Mesenchymal stem cell (in vitro differentiated cells and primary cell): ENCODE results near the gene KRTAP4-11.
"Not testable (repeated sequence)": the region's sequence is repeated elsewhere in the genome, so short reads cannot be mapped to it uniquely, and the experiment has no call there.

Experiments
- DNase-seq: peaks from one replicate; pipeline ENCODE4 v3.0.0-alpha.2; 2013
- H2AFZ ChIP-seq: one replicate; pipeline ENCODE4 v1.6.1; 2013; ENCODE audit warnings: low read depth, mild to moderate bottlenecking, control low read depth, inconsistent platforms, low read length, moderate library complexity
- H2AK5ac ChIP-seq: 2 replicates; pipeline ENCODE4 v1.6.1; 2013; ENCODE audit warnings: low read length, moderate library complexity, mild to moderate bottlenecking, inconsistent platforms; ENCODE audit not compliant: severe bottlenecking
- H2BK120ac ChIP-seq: one replicate; pipeline ENCODE4 v1.6.1; 2013; ENCODE audit warnings: low read depth, mild to moderate bottlenecking, inconsistent platforms, low read length, moderate library complexity
- H2BK12ac ChIP-seq, 2 experiments: one replicate each; pipeline ENCODE4 v1.6.1; 2013; ENCODE audit warnings: inconsistent platforms in 2 of 2, low read length in 2 of 2, mild to moderate bottlenecking in 2 of 2, moderate library complexity in 2 of 2, control low read depth in 1 of 2
- H2BK15ac ChIP-seq: one replicate; pipeline ENCODE4 v1.6.1; 2013; ENCODE audit warnings: mild to moderate bottlenecking, low read depth, inconsistent platforms; ENCODE audit not compliant: poor library complexity, severe bottlenecking
- H2BK5ac ChIP-seq: 2 replicates; pipeline ENCODE4 v1.6.1; 2013; ENCODE audit warnings: low read depth, mild to moderate bottlenecking, low read length, control low read depth, inconsistent platforms; ENCODE audit not compliant: poor library complexity, severe bottlenecking
- H3K14ac ChIP-seq, 2 experiments: one replicate each; pipeline ENCODE4 v1.6.1; 2013; ENCODE audit warnings: inconsistent platforms in 2 of 2, low read length in 2 of 2, control low read depth in 1 of 2, mild to moderate bottlenecking in 1 of 2, moderate library complexity in 1 of 2
- H3K18ac ChIP-seq, 2 experiments: one replicate each; pipeline ENCODE4 v1.6.1; 2013; ENCODE audit warnings: inconsistent platforms in 2 of 2, low read length in 2 of 2, control low read depth in 1 of 2, low read depth in 1 of 2, mild to moderate bottlenecking in 1 of 2
- H3K23ac ChIP-seq, 2 experiments: one replicate each; pipeline ENCODE4 v1.6.1; 2013; ENCODE audit warnings: inconsistent platforms in 2 of 2, low read length in 2 of 2, mild to moderate bottlenecking in 2 of 2, moderate library complexity in 2 of 2, control low read depth in 1 of 2
- H3K27ac ChIP-seq: 2 replicates; pipeline ENCODE4 v1.5.1; 2013; ENCODE audit warnings: mild to moderate bottlenecking, moderate library complexity, low read length, control low read depth, inconsistent platforms; ENCODE audit not compliant: poor library complexity, severe bottlenecking
- H3K27me3 ChIP-seq, 2 experiments: 2 replicates each; pipeline versions ENCODE4 v1.6.1 to v1.7.0; 2013; ENCODE audit warnings: low read length in 2 of 2, mild to moderate bottlenecking in 2 of 2, moderate library complexity in 2 of 2, control low read depth in 1 of 2, inconsistent platforms in 1 of 2; ENCODE audit not compliant: control insufficient read depth in 1 of 2, insufficient read depth in 1 of 2
- H3K36me3 ChIP-seq, 2 experiments: 2 replicates each; pipeline versions ENCODE4 v1.6.1 to v1.7.0; 2013; ENCODE audit warnings: low read length in 2 of 2, control low read depth in 1 of 2, inconsistent platforms in 1 of 2, low read depth in 1 of 2, mild to moderate bottlenecking in 1 of 2; ENCODE audit not compliant: insufficient read depth in 2 of 2, control insufficient read depth in 1 of 2
- H3K4ac ChIP-seq, 2 experiments: one replicate each; pipeline ENCODE4 v1.6.1; 2013; ENCODE audit warnings: inconsistent platforms in 2 of 2, low read length in 2 of 2, mild to moderate bottlenecking in 2 of 2, moderate library complexity in 2 of 2, control low read depth in 1 of 2, low read depth in 1 of 2
- H3K4me1 ChIP-seq: 2 replicates; pipeline ENCODE4 v1.6.1; 2013; ENCODE audit warnings: low read depth, low read length, control low read depth; ENCODE audit not compliant: control insufficient read depth, insufficient read depth
- H3K4me2 ChIP-seq: 2 replicates; pipeline ENCODE4 v1.6.1; 2013; ENCODE audit warnings: low read length, mild to moderate bottlenecking, inconsistent platforms; ENCODE audit not compliant: poor library complexity, severe bottlenecking
- H3K4me3 ChIP-seq, 2 experiments: 2 replicates each; pipeline versions ENCODE4 v1.5.1 to v1.7.0; 2013; ENCODE audit warnings: low read length in 2 of 2, mild to moderate bottlenecking in 2 of 2, control low read depth in 1 of 2, low read depth in 1 of 2; ENCODE audit not compliant: insufficient read depth in 1 of 2
- H3K79me1 ChIP-seq: replicated peaks from 2 replicates; pipeline ENCODE4 v1.6.1; 2013; ENCODE audit warnings: mild to moderate bottlenecking, control low read depth, low read length, inconsistent platforms; ENCODE audit not compliant: poor library complexity, severe bottlenecking
- H3K9ac ChIP-seq: 2 replicates; pipeline ENCODE4 v1.7.0; 2013; ENCODE audit warnings: mild to moderate bottlenecking, low read length, moderate library complexity
- H3K9me3 ChIP-seq: 2 replicates; pipeline ENCODE4 v1.7.0; 2013; ENCODE audit warnings: mild to moderate bottlenecking, low read length; ENCODE audit not compliant: control insufficient read depth
- H4K8ac ChIP-seq: one replicate; pipeline ENCODE4 v1.6.1; 2013; ENCODE audit warnings: inconsistent platforms, mild to moderate bottlenecking, low read length, moderate library complexity
- H4K91ac ChIP-seq: one replicate; pipeline ENCODE4 v1.6.1; 2013; ENCODE audit warnings: mild to moderate bottlenecking, low read length, inconsistent platforms
- WGBS: methylation state at CpG from one replicate; pipeline ENCODE4 v1.1.7; 2013; ENCODE audit warnings: mixed read lengths; 5-methylcytosine and 5-hydroxymethylcytosine counted together

The KRTAP4-11 gene

DNA sequence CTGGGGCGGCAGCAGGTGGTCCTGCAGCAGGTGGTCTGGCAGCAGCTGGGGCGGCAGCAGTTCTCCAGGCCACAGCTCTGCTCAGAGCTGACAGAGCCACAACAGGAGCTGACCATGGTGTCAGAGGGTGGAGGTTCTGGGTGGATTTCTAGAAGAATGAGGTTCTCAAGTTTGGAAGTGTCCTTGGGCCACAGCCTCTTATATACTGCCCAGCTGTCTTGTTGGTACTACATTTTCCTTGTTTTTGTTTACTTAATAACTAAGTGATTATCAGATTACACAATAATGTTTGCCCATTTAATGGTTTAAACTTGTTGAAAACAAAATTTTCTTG lies 31.4 kb upstream of the KRTAP4-11 start, which contains the start of gene KRTAP4-5:
Gene KRTAP4-5 (minus strand): TSS at position 174 of the 334 bp plus-strand sequence. CDS start 58 bp downstream, at position 116.
- no peak within 1 kb of the TSS for H4K8ac ChIP-seq
- H3K27me3 ChIP-seq = no peaks in the 10 kb centered on the region
- H2BK5ac ChIP-seq = no peak within 1 kb of the TSS
- no peaks in the 10 kb centered on the region for H3K9me3 ChIP-seq
- H3K36me3 ChIP-seq = no peaks in the 10 kb centered on the region
- H3K23ac ChIP-seq = no peak within 1 kb of the TSS
- no peak within 1 kb of the TSS for H2BK15ac ChIP-seq
- DNase-seq = no peak
- H2BK12ac ChIP-seq = no peak within 1 kb of the TSS
- H3K79me1 ChIP-seq = no peaks in the 10 kb centered on the region
- no peak within 1 kb of the TSS for H3K27ac ChIP-seq
- no peak within 1 kb of the TSS for H3K18ac ChIP-seq
- no peak within 1 kb of the TSS for H2AK5ac ChIP-seq
- H3K9ac ChIP-seq = no peak within 1 kb of the TSS
- H3K4me3 ChIP-seq = no peak within 1 kb of the TSS
- H3K4ac ChIP-seq = no peak within 1 kb of the TSS
- 47% methylated on average over 2 of the region's 2 CpGs for WGBS
- no peak within 1 kb of the TSS for H3K4me2 ChIP-seq
- no peaks in the 10 kb centered on the region for H3K4me1 ChIP-seq
- no peak within 1 kb of the TSS for H2AFZ ChIP-seq
- H2BK120ac ChIP-seq = no peak within 1 kb of the TSS
- no peak within 1 kb of the TSS for H4K91ac ChIP-seq
- H3K14ac ChIP-seq = no peak within 1 kb of the TSS

DNA sequence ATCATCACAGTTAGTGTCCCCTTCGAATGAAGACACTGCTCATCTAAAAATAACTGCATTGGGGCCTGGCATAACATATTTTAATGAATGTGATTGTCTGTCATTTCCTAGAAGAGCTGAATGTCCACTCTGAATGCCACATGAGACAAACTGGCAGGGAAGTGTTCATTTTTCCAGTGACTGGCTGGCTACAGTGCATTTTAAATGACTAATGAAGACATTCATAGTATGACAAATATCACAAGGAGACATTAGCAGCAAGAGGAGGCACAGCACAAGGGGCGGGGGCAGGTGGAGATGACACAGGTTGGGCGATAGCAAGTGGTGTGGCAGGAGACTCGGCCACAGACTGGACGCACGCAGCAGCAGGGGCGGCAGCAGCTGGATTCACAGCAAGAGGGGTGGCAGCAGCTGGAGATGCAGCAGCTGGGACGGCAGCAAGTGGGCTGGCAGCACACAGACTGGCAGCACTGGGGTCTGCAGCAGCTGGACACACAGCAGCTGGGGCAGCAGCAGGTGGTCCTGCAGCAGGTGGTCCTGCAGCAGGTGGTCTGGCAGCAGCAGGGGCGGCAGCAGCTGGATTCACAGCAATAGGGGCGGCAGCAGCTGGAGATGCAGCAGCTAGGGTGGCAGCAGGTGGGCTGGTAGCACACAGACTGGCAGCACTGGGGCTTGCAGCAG lies 30.9 kb upstream of the KRTAP4-11 start:
- H3K4ac ChIP-seq, H3K4me3 ChIP-seq, H4K8ac ChIP-seq, H3K9me3 ChIP-seq, H3K27me3 ChIP-seq, H2AFZ ChIP-seq, H3K18ac ChIP-seq, H3K23ac ChIP-seq, H2BK12ac ChIP-seq, H3K4me1 ChIP-seq, H3K9ac ChIP-seq, H3K4me2 ChIP-seq, H4K91ac ChIP-seq, H2AK5ac ChIP-seq, H2BK120ac ChIP-seq, H2BK15ac ChIP-seq, DNase-seq, H3K79me1 ChIP-seq, H3K36me3 ChIP-seq, H2BK5ac ChIP-seq, H3K14ac ChIP-seq, H3K27ac ChIP-seq: not testable (repeated sequence)
- WGBS = 80% methylated on average over 10 of the region's 10 CpGs

DNA sequence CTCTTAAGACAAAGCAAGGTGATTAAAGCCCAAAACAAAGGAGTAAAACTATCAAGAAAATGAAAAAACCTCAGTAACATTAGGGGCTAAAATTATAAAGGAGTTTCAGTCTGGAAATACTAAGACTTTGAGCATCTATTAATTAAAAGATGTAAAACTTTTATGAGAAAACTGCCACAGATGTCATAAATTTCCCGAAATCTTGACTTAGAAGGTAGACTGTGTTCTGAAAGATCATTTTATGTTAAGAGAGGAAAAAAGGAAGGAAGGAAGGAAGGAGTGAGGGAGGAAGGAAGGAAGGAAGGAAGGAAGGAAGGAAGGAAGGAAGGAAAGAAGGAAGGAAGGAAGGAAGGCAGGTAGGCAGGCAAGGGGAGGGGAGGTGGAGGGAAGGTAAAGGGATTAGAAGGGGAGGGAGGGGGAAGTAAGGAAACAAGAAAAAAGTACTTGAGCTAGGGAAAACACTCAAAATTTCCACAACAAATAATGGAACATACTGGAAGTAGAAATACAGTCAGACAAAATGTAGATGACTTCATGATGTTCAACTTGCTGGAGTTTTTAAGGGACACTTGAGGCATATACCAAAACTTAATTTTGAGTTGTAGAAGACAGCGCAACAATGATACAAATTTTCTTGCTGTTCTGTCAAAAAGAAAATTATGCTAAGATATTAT lies 29.5 kb upstream of the KRTAP4-11 start:
- no peak overlapping the region for H2AFZ ChIP-seq
- no peak overlapping the region for H2BK120ac ChIP-seq
- H2AK5ac ChIP-seq = no peak overlapping the region
- H3K18ac ChIP-seq = no peak overlapping the region
- no peaks in the 10 kb centered on the region for H3K36me3 ChIP-seq
- no peak overlapping the region for H3K4me2 ChIP-seq
- H3K27ac ChIP-seq = no peak overlapping the region
- no peak overlapping the region for H3K4me3 ChIP-seq
- no peak overlapping the region for H4K91ac ChIP-seq
- H2BK12ac ChIP-seq = no peak overlapping the region
- no peak overlapping the region for H2BK15ac ChIP-seq
- no peak overlapping the region for H3K23ac ChIP-seq
- H2BK5ac ChIP-seq = no peak overlapping the region
- H3K14ac ChIP-seq = no peak overlapping the region
- H4K8ac ChIP-seq = no peak overlapping the region
- H3K9ac ChIP-seq = no peak overlapping the region
- DNase-seq = no peak
- no peak overlapping the region for H3K4ac ChIP-seq
- H3K9me3 ChIP-seq = peaks cover 11% of the 10 kb centered on the region
- H3K27me3 ChIP-seq = no peaks in the 10 kb centered on the region
- H3K79me1 ChIP-seq = no peaks in the 10 kb centered on the region
- no peaks in the 10 kb centered on the region for H3K4me1 ChIP-seq
- 76% methylated on average over 1 of the region's 2 CpGs for WGBS

DNA sequence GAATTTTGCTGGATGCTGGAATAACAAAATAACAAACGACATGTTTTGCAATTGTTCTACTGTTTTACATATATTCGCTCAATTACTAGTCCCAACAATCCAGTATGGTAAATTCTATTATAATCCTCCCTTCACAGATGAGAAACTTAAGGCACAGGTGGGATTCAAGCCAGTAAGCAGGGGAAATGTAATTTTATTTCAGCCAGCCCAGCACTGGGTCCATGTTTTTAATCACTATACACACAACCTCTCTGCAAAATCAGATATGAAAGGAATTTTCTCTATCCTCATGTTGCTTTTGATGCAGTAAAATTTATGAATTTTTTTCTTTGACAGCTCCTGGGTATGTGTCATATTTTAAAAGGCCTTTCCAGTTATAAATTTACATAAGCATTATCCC lies 27.1 kb upstream of the KRTAP4-11 start:
- no peak overlapping the region for H3K23ac ChIP-seq
- no peak overlapping the region for H2AFZ ChIP-seq
- H3K9me3 ChIP-seq = peaks cover 11% of the 10 kb centered on the region
- no peaks in the 10 kb centered on the region for H3K27me3 ChIP-seq
- H4K8ac ChIP-seq = no peak overlapping the region
- no peak overlapping the region for H3K27ac ChIP-seq
- H3K4me3 ChIP-seq = no peak overlapping the region
- H3K4me1 ChIP-seq = peaks cover 2% of the 10 kb centered on the region
- H4K91ac ChIP-seq = no peak overlapping the region
- peaks cover 0 to under 1% of the 10 kb centered on the region in 2 experiments for H3K36me3 ChIP-seq
- H3K9ac ChIP-seq = no peak overlapping the region
- H3K4me2 ChIP-seq = no peak overlapping the region
- WGBS = 92% methylated on average over 2 of the region's 2 CpGs
- no peak for DNase-seq
- H3K18ac ChIP-seq = no peak overlapping the region
- no peak overlapping the region for H2BK120ac ChIP-seq
- no peak overlapping the region for H2AK5ac ChIP-seq
- no peak overlapping the region for H2BK5ac ChIP-seq
- H2BK15ac ChIP-seq = no peak overlapping the region
- H3K14ac ChIP-seq = no peak overlapping the region
- no peaks in the 10 kb centered on the region for H3K79me1 ChIP-seq
- no peak overlapping the region for H3K4ac ChIP-seq
- H2BK12ac ChIP-seq = no peak overlapping the region
